Measurements from ENCODE around the gene ERBB4. TPM values are rescaled to one million over a fixed set of nuclear protein-coding genes. Genes with fewer than 3 reads are reported as not detected.

ERBB4 gene
- total RNA-seq, 1 donor from 2014 or later: 1.8 TPM

GRCh38 chr2:212276813-212277212 lies 261.8 kb downstream of the ERBB4 start:
- Mint-ChIP-seq H3K4me3 (ENCODE audit: unreplicated experiment) (no peak overlapping the region), H3K4me1 (ENCODE audit: low read depth, unreplicated experiment) (no peaks in the 10 kb centered on the region), H3K27ac (ENCODE audit: unreplicated experiment) (no peak overlapping the region), H3K36me3 (ENCODE audit: unreplicated experiment) (no peaks in the 10 kb centered on the region), H3K9me3 (ENCODE audit: unreplicated experiment) (no peaks in the 10 kb centered on the region), H3K27me3 (ENCODE audit: unreplicated experiment) (peaks cover 2% of the 10 kb centered on the region)
- TF ChIP-seq, protein P1, sequence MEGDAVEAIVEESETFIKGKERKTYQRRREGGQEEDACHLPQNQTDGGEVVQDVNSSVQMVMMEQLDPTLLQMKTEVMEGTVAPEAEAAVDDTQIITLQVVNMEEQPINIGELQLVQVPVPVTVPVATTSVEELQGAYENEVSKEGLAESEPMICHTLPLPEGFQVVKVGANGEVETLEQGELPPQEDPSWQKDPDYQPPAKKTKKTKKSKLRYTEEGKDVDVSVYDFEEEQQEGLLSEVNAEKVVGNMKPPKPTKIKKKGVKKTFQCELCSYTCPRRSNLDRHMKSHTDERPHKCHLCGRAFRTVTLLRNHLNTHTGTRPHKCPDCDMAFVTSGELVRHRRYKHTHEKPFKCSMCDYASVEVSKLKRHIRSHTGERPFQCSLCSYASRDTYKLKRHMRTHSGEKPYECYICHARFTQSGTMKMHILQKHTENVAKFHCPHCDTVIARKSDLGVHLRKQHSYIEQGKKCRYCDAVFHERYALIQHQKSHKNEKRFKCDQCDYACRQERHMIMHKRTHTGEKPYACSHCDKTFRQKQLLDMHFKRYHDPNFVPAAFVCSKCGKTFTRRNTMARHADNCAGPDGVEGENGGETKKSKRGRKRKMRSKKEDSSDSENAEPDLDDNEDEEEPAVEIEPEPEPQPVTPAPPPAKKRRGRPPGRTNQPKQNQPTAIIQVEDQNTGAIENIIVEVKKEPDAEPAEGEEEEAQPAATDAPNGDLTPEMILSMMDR (IDR thresholded peaks at IDR 0.05; ENCODE audit: partially characterized antibody, unreplicated experiment): no peak
- no peak for DNase-seq

GRCh38 chr2:212274215-212274614 lies 264.4 kb downstream of the ERBB4 start:
- no peak for DNase-seq
- Mint-ChIP-seq H3K27me3 (ENCODE audit: unreplicated experiment) (peaks cover 2% of the 10 kb centered on the region), H3K27ac (ENCODE audit: unreplicated experiment) (no peak overlapping the region), H3K9me3 (ENCODE audit: unreplicated experiment) (no peaks in the 10 kb centered on the region), H3K4me1 (ENCODE audit: low read depth, unreplicated experiment) (no peaks in the 10 kb centered on the region), H3K36me3 (ENCODE audit: unreplicated experiment) (no peaks in the 10 kb centered on the region), H3K4me3 (ENCODE audit: unreplicated experiment) (no peak overlapping the region)
- TF ChIP-seq, protein P1 (IDR thresholded peaks at IDR 0.05; ENCODE audit: partially characterized antibody, unreplicated experiment): no peak

GRCh38 chr2:212271583-212271982 lies 267.0 kb downstream of the ERBB4 start:
- Mint-ChIP-seq H3K4me1 (ENCODE audit: low read depth, unreplicated experiment) (no peaks in the 10 kb centered on the region), H3K4me3 (ENCODE audit: unreplicated experiment) (no peak overlapping the region), H3K27me3 (ENCODE audit: unreplicated experiment) (peaks cover 2% of the 10 kb centered on the region), H3K27ac (ENCODE audit: unreplicated experiment) (no peak overlapping the region), H3K36me3 (ENCODE audit: unreplicated experiment) (no peaks in the 10 kb centered on the region), H3K9me3 (ENCODE audit: unreplicated experiment) (no peaks in the 10 kb centered on the region)
- TF ChIP-seq, protein P1 (IDR thresholded peaks at IDR 0.05; ENCODE audit: partially characterized antibody, unreplicated experiment): no peak
- no peak for DNase-seq

DNA sequence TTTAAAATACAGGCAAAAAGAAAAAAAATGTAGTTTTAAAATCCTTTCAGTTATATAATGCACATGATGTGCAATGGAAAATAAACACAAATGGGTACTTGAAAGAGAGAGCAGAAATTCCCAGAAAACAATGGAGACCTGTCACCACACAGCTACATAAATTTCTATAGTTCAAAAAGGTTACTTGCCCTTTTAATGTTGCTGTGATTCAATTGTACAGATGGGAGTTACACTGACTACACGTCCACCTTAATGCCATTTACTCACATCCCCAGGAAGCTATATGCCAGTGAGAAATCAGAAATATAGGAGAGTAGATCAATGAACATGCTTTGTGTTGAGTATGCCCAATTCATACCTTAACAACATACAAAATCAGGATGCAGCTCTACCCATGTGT lies 269.6 kb downstream of the ERBB4 start:
- no peaks in the 10 kb centered on the region for H3K27me3 Mint-ChIP-seq (ENCODE audit: unreplicated experiment)
- TF ChIP-seq, protein P1 (IDR thresholded peaks at IDR 0.05; ENCODE audit: partially characterized antibody, unreplicated experiment): no peak
- H3K4me1 Mint-ChIP-seq (ENCODE audit: low read depth, unreplicated experiment): no peaks in the 10 kb centered on the region
- DNase-seq: no peak
- H3K4me3 Mint-ChIP-seq (ENCODE audit: unreplicated experiment): no peak overlapping the region
- no peak overlapping the region for H3K27ac Mint-ChIP-seq (ENCODE audit: unreplicated experiment)
- no peaks in the 10 kb centered on the region for H3K36me3 Mint-ChIP-seq (ENCODE audit: unreplicated experiment)
- no peaks in the 10 kb centered on the region for H3K9me3 Mint-ChIP-seq (ENCODE audit: unreplicated experiment)

DNA sequence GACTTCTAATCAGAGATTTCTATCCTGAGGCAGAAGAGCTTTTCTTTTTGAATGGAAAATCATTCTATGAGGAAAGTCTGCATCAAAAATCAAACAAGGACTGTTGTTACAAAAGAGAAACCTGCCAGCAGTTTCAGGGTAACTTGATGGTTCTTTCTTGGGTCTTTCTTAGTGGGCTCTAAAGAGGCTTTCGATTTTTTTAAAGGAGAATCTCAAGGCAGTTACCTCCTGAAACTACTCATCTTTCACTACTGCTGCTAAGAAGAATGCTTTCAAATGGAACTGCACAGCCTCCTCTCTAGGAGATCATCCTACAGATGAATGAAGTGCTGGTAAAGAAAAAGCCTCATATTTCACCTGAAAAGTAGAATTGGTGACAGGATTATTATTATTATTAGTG lies 272.3 kb downstream of the ERBB4 start:
- no peaks in the 10 kb centered on the region for H3K36me3 Mint-ChIP-seq (ENCODE audit: unreplicated experiment)
- no peaks in the 10 kb centered on the region for H3K27me3 Mint-ChIP-seq (ENCODE audit: unreplicated experiment)
- no peak for DNase-seq
- H3K4me1 Mint-ChIP-seq (ENCODE audit: low read depth, unreplicated experiment): no peaks in the 10 kb centered on the region
- TF ChIP-seq, protein P1 (IDR thresholded peaks at IDR 0.05; ENCODE audit: partially characterized antibody, unreplicated experiment): no peak
- no peak overlapping the region for H3K4me3 Mint-ChIP-seq (ENCODE audit: unreplicated experiment)
- no peak overlapping the region for H3K27ac Mint-ChIP-seq (ENCODE audit: unreplicated experiment)
- H3K9me3 Mint-ChIP-seq (ENCODE audit: unreplicated experiment): no peaks in the 10 kb centered on the region
